NT2/D1 (cell line): ENCODE measurements around the gene TUT1.
A peak's percentile ranks its signal among the peaks of the same experiment; 100 is the strongest.

Source experiments
- DNase-seq: peaks from one replicate; pipeline ENCODE4 v3.0.0-alpha.2; 2011; ENCODE audit warnings: low read depth, low spot score
- H3K27me3 ChIP-seq: 2 replicates; pipeline ENCODE4 v1.6.0; 2011; ENCODE audit warnings: mild to moderate bottlenecking; ENCODE audit not compliant: insufficient read length, insufficient read depth
- H3K36me3 ChIP-seq: 2 replicates; pipeline ENCODE4 v1.6.1; 2011; ENCODE audit warnings: mild to moderate bottlenecking, low read length, mixed read lengths; ENCODE audit not compliant: insufficient read depth, insufficient read length
- H3K4me1 ChIP-seq: 2 replicates; pipeline ENCODE4 v1.5.1; 2011; ENCODE audit not compliant: insufficient read depth, insufficient read length
- H3K4me3 ChIP-seq: 2 replicates; pipeline ENCODE4 v1.5.1; 2011; ENCODE audit warnings: low read depth; ENCODE audit not compliant: insufficient read length
- H3K9ac ChIP-seq: 2 replicates; pipeline ENCODE4 v1.6.0; 2011; ENCODE audit warnings: low read depth; ENCODE audit not compliant: insufficient read length
- H3K9me3 ChIP-seq: 2 replicates; pipeline ENCODE4 v1.5.1; 2011; ENCODE audit warnings: mild to moderate bottlenecking, low read length; ENCODE audit not compliant: insufficient read depth
- SUZ12 ChIP-seq: IDR thresholded peaks from 2 replicates; pipeline ENCODE4 v1.6.1; 2011; ENCODE audit not compliant: insufficient read length, insufficient read depth; ENCODE audit errors: extremely low read depth
- YY1 ChIP-seq: IDR thresholded peaks from 2 replicates; pipeline ENCODE4 v1.6.1; 2011; ENCODE audit not compliant: insufficient read length, insufficient read depth
- ZNF274 ChIP-seq: IDR thresholded peaks from 2 replicates; pipeline ENCODE4 v1.6.1; 2011; ENCODE audit warnings: mild to moderate bottlenecking, low read depth, low read length

TUT1 gene

DNA sequence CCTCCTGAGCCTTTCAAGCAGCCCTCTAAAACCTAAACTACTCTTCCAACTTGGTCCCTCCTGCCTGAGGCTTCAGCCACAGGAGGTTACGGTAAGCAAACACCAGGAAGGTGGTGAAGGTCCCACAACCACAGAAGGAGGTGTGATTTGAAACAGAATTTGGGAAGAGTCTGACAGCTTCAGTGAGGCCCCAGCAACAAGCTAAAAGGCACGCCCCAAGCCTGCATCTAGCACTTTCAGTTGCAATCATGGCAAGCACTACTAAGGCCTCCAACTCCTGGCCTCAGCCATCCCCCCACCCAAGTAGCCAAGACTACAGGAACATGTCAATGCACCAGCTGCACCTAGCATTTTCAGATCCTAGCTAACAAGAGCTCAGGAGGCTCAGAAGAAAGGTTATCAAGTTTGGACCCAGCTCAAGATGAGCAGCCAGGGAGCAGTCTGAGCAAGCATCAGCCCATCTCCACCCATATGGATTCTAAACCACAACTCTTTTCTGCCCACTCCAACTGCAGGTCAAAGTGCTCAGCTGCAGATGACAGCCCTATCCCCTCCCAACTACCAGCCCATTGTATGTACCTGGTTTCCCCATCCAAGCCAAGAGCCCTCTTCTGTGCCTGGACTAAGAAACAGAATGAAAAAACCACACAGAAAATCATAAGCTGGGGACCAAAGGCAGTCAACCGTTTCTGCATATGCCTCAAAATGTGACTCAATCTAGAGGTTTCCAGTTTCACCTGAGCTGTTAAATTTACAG, 34.3 kb downstream of the TUT1 start:
- H3K36me3 ChIP-seq, result peaks cover 64% of the 10 kb centered on the region
- H3K27me3 ChIP-seq, result no peaks in the 10 kb centered on the region
- DNase-seq, result no peak
- no peak overlapping the region for H3K4me3 ChIP-seq
- H3K9ac ChIP-seq, result peak overlapping the region; percentile 53
- no peaks in the 10 kb centered on the region for H3K9me3 ChIP-seq
- peaks cover 54% of the 10 kb centered on the region for H3K4me1 ChIP-seq
- TF ChIP-seq SUZ12 (no peak), ZNF274 (no peak), YY1 (no peak)

DNA sequence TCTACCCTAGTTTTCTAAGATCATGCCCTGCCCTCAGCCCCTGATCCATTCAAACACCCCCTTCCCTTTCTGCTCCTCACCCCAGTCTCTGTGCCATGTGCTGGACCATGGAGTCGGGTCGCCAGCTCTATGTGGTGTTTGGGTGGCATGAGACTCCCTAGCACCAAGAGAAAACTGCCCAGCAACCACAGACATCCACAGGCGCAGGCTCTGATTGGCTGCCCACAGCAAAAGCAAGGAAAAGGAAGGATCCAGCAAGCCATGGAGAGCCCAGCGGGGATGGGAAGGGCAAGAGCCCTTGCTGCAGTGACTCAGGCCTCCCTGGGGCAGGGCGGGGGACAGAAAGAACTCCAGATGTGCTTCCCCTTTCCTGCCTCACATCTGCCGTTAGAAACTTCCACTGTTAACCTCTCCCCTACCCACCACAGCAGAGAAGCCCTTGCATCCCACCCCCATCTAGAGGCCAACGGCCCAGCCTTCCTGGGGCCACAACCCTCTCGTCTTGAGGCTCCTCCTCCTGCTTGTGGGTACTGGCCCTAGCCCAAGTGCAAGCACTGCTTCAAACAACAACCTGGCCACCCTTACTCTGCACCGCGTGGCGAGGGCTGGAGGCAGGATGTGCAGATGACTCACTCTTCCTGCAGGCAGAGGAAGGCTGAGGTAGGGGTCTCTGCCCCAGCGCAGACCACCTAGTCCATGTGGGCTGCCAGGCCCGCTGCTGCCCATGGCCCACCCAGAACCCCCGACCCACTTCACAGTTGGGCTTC, 35.0 kb downstream of the TUT1 start:
- peaks cover 63% of the 10 kb centered on the region for H3K36me3 ChIP-seq
- no peak for DNase-seq
- no peaks in the 10 kb centered on the region for H3K9me3 ChIP-seq
- TF ChIP-seq ZNF274 (no peak), SUZ12 (no peak), YY1 (no peak)
- H3K4me1 ChIP-seq, result peaks cover 58% of the 10 kb centered on the region
- H3K27me3 ChIP-seq, result no peaks in the 10 kb centered on the region
- H3K9ac ChIP-seq, result peak overlapping the region; percentile 53
- H3K4me3 ChIP-seq, result no peak overlapping the region

DNA sequence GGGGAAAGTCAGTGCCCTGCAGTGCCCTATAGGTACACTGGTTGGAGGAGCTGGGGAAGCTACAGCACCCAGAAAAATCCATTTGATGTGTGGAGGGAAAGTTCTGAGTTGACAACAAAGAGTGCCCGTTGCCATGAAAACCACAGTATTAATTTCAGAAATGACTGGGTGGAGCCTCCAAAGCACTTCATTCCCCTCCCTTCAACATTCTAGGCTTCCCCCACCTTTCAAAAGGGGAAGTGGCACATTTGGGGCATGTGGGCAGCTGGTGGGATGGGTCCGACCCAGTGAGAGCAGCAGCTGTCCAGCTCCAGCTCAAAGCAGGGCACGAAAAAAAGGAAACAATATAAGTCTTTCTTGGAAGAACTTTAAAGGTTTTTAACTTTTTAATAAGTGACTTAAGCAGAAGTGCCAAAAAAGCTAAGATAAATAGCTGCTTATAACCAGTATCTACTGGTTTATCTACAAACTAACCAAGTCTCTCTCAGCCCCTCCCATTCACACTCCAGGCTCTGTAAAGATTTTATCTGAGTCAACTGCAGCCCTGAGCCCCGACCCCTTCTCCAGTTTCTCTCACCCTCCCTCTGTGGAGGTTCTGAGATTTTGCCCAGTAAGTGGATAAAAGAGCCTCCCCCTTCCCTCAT, 35.7 kb downstream of the TUT1 start:
- no peak overlapping the region for H3K4me3 ChIP-seq
- peaks cover 58% of the 10 kb centered on the region for H3K4me1 ChIP-seq
- peak overlapping the region; percentile 24 for H3K9ac ChIP-seq
- peaks cover 58% of the 10 kb centered on the region for H3K36me3 ChIP-seq
- H3K9me3 ChIP-seq, result no peaks in the 10 kb centered on the region
- TF ChIP-seq YY1 (no peak), ZNF274 (no peak), SUZ12 (no peak)
- DNase-seq, result no peak
- no peaks in the 10 kb centered on the region for H3K27me3 ChIP-seq

DNA sequence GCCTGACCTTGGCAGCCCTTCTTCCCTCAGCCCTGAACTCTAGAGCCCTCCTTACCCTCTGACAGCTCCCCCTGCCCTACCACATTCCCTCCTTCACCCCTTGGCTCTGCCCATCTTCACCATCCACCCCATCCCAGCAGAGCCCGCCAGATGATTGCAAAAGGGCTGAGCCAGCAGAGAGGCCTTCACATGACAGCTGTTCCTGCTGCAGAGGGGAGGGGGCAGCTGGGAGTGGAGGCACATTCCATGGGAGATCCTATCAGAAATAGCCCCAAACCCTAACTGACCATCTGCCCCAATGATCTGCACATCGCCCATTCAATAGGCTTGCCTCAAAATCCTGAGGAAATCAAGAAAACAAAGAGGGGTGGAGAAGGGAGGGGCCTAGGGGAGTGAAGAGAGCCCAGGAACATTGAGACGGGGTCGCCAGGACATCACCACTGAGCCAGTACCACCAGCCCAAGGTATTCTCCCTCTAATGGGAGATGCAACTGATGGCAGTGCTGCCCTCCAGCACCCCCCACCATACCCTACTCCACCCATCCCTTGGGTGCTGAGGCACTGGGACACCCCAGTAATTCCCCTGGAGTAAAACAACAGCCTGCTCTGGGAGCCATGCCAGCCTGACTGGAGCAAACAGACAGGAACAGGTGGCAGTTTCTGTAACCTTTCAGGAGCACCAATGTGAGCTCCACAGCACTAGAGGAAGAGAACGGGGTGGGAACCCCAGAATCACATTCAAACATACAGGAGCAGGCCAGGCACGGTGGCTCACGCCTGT, 36.7 kb downstream of the TUT1 start:
- no peak for TF ChIP-seq YY1
- no peak for TF ChIP-seq SUZ12
- TF ChIP-seq ZNF274, result no peak
- H3K4me3 ChIP-seq, result no peak overlapping the region
- DNase-seq, result no peak
- peaks cover 49% of the 10 kb centered on the region for H3K36me3 ChIP-seq
- H3K9ac ChIP-seq, result peak overlapping the region; percentile 74
- H3K27me3 ChIP-seq, result no peaks in the 10 kb centered on the region
- no peaks in the 10 kb centered on the region for H3K9me3 ChIP-seq
- H3K4me1 ChIP-seq, result peaks cover 50% of the 10 kb centered on the region

DNA sequence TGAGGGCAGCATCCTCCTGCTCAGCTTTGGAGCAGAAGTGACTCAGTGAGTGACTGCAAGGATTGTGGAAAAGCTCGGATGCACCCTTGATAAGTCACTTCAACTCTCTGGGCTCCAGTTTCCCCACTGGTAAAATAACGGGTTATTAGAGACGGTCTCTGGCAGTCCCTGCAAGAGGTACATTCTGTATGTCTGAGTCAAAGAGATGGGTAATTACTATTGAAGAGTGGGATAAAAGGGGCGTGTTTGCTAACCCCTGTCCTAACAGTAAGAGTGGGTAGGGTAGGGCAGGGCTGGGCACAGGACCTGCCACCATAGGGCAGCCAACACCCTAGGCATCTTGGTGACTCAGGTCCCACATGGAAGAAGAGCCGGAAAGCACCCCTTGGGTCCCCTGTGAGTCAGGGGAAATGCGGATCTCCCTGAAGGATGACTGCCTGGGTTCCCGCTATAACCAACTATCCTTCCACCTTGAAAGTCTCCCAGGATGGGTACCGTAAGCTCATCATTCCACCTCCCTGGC, 37.4 kb downstream of the TUT1 start:
- Histone ChIP-seq H3K9me3 (no peaks in the 10 kb centered on the region), H3K9ac (peak overlapping the region; percentile 74), H3K27me3 (no peaks in the 10 kb centered on the region), H3K4me1 (peaks cover 44% of the 10 kb centered on the region), H3K4me3 (peak overlapping the region; percentile 16), H3K36me3 (peaks cover 42% of the 10 kb centered on the region)
- TF ChIP-seq ZNF274, result no peak
- no peak for DNase-seq

DNA sequence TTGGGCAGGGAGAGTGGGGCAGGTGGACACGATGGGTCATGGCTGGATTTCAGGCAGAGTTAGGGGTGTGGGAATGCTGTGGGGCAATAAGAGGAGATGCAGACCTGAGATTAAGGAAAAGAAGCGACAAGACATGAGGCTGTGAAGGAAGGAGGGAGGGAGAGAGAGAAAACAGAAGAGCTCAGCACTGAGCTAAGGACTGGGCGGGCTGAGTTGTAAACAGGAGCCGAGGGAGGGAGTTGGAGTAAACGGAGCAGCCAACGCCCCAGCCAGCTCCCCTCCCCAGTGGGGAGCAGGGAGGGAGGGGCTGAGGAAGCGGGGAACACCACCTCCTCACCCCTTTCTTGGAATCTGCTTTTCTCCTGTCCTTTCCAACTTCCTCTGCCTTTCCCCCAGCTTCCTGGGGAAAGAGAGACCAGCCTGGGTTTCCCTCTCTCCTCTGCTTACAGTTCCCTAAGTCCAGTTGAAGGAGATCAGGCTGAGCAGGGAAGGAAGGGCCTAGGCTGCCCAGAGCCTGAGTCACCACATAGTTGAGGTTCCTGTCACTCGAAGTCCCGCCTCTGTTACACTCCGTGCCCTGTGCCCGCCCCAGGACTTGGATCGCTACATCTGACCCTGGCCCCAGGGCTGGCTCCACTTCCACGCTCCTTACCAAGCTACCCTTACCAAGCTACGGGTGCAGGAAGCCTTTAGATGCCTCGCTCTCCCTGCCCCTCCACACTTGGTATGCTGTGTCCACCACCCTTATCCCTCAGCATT, 38.1 kb downstream of the TUT1 start:
- Histone ChIP-seq H3K9ac (peak overlapping the region; percentile 74), H3K4me1 (peaks cover 41% of the 10 kb centered on the region), H3K4me3 (peak overlapping the region; percentile 16), H3K9me3 (no peaks in the 10 kb centered on the region), H3K36me3 (peaks cover 36% of the 10 kb centered on the region), H3K27me3 (no peaks in the 10 kb centered on the region)
- TF ChIP-seq YY1 (no peak), ZNF274 (no peak), SUZ12 (no peak)
- peak; percentile 85 for DNase-seq
